Activated T-cell treated with anti-CD3 and anti-CD28 coated beads, Interleukin-2, amount 50 U/mL, for 1 hour (primary cell): ENCODE results near the gene RHOBTB1.
"Not testable (repeated sequence)": the region's sequence is repeated elsewhere in the genome, so short reads cannot be mapped to it uniquely, and the experiment has no call there.

Source experiments
- DNase-seq: peaks from one replicate; pipeline ENCODE4 v3.0.0-alpha.2; 2020

RHOBTB1 gene, protein sequence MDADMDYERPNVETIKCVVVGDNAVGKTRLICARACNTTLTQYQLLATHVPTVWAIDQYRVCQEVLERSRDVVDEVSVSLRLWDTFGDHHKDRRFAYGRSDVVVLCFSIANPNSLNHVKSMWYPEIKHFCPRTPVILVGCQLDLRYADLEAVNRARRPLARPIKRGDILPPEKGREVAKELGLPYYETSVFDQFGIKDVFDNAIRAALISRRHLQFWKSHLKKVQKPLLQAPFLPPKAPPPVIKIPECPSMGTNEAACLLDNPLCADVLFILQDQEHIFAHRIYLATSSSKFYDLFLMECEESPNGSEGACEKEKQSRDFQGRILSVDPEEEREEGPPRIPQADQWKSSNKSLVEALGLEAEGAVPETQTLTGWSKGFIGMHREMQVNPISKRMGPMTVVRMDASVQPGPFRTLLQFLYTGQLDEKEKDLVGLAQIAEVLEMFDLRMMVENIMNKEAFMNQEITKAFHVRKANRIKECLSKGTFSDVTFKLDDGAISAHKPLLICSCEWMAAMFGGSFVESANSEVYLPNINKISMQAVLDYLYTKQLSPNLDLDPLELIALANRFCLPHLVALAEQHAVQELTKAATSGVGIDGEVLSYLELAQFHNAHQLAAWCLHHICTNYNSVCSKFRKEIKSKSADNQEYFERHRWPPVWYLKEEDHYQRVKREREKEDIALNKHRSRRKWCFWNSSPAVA

DNA sequence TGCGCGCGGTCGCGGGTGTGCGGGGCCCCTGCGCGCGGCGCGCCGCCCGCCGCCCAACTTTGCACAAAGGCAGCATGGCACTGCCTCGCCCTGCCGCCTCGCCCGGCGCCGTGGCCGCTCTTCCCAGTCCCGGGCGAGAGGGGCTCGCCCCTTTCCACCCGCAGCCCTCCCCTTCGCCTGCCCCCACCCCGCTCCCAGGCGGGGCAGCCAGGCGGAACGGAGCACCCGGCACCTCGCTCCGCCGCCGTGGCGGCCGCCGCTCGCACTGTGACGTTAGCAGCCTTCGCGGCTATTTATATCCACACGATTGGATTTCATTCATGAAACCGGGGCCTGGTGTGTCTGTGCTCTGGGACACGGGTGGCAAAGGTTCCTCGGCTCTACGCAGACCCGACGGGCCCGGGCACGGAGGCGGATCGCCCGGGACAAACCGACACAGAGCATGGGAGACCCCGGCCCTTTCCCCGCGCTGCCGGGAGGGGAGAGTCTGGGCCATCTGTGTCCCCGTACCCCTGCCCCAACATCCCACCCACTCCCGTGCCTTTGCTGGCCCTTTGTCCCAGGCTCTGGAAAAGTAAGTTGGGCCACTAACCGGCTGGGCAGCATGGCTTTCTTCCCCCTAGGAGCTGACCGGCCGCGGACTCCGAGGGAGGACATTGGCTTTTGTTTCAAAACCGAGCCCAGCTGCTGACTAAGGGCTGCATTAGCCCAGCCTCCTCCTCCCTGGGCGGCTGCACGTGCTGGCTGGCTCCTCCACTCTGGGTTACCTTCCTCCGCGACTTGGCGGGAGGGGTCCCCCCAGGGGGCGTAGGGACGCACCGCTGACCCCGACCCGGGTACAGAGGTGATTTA lies at the start of gene RHOBTB1:
RHOBTB1 (minus strand) TSS at position 128 of the 852 bp plus-strand sequence. CDS start 32,643 bp downstream, outside the sequence.
- peak; percentile 22 for DNase-seq

DNA sequence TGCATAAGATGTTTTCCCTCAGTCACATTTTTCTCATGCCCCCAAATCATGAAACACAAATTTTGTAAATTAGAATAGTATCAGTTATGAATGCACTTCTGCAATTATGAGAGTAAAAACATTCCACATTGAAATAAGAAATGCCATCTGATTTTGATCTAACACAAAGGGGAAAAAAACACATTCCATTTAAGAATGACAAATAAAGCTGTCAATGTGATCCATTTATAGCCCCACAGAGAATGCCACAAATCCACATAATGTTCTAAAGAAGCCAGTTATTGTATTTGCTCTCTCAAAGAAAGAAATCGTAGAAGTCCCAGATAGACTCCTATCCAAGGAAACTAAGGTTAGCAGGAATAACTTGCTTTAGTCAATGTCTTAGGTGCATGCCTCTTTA lies 48.7 kb upstream of the RHOBTB1 start:
- DNase-seq, result no peak

- no peak for DNase-seq
Observed at GRCh38 chr10:60990663-60991062, 46.7 kb upstream of the RHOBTB1 start.

GRCh38 chr10:60989400-60989876 lies 45.5 kb upstream of the RHOBTB1 start:
- no peak for DNase-seq

DNA sequence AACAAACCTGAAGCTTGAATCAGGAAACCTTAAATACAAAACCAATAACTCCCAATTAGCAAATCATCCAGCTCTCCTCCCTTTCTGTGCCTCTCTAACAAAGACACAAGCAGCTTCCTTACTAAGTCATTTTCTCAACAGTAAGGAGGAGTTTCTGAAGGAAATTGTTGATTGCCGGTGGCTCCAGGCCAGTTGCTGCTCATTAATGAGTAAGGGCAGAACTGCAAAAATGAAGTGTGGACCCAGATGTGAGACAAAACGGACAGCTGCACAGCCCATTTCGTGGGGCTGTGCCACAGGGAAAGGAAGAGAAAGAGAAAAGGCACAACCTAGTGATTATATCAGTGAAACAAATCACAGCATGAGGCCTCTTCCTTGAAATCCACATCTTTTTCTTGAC lies 42.8 kb upstream of the RHOBTB1 start:
- no peak for DNase-seq

DNA sequence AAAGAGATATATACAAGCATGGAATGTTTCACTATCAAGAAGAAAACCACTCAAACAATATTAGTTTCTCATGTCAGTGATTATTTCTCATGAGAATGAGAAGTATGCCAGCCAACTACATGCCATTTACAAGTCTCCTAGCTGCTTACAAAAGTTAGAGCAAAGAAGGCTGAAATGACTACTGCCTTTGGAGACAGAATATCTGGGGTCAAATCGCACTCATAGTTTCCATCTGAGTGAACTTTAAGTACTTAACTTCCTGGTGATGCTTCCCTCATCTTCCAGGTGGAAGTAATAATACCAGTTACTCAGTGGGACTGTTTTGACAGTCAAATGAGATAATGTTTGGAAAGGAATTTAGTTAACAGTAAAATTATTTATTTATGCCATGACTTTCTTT lies 42.0 kb upstream of the RHOBTB1 start:
- DNase-seq, result no peak

DNA sequence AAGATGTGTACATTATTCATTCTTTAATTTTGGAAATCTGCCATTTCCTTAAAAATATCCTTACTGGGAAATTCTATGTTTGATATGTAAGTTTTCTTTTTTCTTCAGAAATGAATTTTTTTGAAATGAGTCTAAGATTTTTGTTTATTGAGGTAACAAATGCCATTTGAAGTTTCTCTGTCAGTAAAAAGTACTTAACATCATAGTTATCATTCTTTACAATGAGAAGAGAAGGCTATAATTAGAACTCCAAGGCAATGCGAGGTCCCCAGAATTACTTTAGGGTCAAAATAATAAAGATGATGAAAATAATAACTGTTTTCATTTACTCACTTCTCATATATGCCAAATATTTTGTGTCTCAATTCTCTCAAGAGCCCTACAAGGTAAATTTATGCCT lies 37.0 kb upstream of the RHOBTB1 start:
- no peak for DNase-seq

DNA sequence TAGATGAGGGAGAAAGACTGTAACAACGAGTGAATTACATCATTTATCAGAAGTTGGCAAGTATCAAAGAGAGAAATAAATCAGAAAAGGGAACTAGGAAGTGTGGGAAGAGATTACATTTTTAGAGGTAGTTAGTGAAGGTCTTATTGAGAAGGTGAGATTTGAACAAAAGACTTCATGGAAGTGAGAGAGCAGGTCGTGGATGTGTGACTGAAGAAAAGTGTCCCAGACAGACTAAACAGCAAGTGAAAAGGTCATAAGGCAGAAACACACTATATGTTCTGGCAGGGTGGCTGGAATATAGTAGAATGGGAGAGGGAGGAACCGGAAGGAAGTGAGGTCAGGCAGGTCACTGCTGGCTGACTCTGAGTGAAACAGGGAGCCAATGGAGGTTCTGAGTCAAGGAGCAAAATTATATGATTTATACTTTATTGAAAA lies 35.7 kb upstream of the RHOBTB1 start:
- DNase-seq, result no peak

DNA sequence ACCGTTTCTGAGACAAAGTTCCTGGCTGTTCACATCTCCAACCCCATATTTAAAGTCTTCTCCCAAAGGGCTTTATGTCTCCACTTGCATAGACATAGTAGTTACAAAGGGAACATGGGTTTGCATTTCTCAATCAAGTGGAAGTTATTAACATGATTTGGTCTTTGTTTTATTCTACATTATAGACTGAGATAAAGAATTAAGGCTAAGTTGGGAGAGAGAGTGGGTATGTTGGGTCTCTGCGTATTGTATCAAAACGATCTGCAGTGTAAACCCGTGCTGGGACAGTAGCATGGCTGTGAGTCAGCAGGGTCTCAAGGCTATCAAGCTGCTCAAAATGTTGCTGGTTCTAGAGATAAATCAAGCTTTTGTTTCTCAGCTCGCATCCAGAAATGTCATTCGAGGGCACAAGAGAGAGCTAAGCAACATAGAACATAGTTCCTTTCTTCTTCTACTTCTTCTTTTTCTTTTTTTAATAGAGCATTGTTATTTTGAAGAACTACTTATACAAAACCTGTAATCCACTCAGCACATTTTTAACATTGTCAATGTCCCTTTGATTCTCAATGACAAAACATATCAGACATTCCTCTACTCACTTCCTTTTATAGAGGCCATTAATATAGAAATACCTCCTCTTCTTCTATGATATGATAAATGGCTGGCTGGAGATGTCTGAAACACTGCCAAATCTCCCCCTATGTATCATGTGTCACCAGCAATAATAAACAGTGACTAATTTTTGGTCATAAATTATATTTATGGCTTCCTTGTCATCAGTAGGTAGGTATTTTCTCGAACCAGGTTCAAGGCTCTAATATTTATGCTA lies 34.5 kb upstream of the RHOBTB1 start:
- no peak for DNase-seq

- DNase-seq, result no peak
Observed at GRCh38 chr10:60977161-60978122, 33.5 kb upstream of the RHOBTB1 start.

- DNase-seq, result no peak
Observed at GRCh38 chr10:60976687-60977086, 32.7 kb upstream of the RHOBTB1 start.

GRCh38 chr10:60975716-60976115 lies 31.7 kb upstream of the RHOBTB1 start:
- no peak for DNase-seq

DNA sequence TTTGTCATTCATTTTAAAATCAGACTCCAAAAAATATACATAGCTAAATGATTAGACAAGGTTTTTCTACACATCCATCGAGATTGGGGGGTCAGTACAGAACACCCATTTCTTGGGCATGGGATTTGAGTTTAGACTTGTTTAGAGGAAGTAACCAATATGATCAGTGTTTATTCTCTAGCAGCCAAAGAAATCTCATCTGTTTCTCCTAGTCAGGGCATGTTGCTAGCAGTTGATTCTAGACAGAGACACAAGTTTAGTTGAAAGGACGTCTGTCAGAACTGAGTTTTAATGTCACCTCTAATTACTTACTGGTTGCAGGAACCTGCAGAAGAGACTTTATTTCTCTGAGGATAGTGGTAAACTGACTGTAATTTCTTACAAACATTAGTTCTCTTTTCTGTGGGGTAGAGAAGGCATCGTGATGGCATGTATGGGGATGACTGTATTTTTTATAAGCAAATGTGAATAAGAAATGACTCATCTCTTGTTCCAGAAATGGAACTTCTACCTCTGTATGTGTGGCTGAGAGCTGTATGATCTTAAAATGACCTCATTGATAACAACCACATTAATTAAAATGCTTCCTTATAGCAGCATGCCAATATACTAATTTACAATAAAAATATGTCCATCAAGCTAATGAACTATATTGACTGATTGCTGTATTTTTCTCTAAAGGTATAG lies 30.6 kb upstream of the RHOBTB1 start:
- no peak for DNase-seq

DNA sequence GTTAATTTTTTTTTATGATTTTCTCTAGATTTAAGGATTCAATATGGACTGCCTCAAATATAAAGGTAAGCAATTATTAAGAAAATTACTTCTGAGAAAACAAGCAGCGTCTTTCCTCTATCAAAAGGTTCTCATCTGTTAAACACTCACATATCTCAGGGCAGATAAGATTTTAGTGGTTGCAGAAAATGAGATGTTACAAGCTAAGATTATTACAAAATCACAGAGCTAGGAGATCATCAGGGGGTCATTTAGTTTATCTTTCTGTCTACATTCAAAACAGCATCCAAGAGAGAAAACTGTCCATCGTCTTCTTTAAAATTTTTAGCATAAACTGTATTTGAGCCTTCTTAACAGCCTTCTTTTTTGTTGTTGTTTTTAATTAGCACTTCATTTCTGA lies 29.1 kb upstream of the RHOBTB1 start:
- no peak for DNase-seq

- DNase-seq, result not testable (repeated sequence)
Observed at GRCh38 chr10:60972181-60972580, 28.2 kb upstream of the RHOBTB1 start.

DNA sequence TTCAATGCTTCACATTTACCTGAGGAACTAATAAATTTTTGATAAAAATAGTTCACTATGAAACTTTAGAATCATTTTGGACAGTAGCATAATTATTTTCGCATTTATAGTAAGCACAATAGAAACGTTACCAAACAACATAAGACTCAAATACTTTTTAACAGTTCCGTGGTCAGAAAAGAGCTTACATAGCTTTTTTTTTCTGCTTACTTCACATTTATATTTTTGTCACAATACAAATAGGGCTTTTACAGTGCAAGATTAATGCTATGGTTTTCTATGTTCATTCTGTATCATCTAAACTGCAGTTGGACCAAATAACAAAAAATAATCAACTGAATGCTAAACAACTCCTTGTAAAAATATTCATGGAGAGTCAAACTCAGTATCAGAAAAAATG lies 26.5 kb upstream of the RHOBTB1 start:
- DNase-seq, result no peak

DNA sequence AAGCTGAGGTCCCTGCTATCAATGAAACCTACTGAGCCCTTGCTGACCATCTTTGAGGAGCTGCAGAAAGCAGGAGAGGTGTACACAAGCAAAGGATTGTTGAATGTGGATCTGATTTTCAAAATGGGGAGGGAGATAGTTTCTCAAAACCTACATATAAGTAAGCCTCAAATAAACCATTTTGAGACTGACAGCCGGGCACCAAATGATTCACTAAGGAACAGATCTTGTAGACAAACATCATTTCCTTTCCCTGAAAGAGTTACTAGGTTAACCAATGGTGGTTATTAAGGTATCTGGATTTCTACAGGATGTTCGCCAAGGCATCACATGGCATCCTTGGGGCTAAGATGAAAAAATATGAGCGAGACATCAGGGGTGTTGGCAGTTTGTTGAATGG lies 24.5 kb upstream of the RHOBTB1 start:
- no peak for DNase-seq

GRCh38 chr10:60967854-60968484 lies 24.0 kb upstream of the RHOBTB1 start:
- DNase-seq, result no peak

DNA sequence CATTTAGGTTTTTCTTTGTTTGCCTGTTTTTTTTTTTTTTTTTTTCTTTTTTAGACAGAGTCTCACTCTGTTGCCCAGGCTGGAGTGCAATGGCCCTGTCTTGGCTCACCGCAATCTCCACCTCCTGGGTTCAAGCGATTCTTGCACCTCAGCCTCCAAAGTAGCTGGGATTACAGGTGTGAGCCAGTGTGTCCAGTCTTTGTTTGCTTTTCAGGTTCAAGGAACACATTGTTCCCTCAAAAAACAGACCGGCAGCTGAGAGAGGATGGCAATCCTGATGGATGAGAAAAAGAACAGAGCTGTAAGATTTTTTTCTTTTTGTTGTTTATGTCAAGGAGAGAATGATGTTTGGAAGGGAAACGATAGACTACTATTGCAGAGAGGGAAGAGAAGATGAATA lies 23.3 kb upstream of the RHOBTB1 start:
- no peak for DNase-seq

GRCh38 chr10:60965696-60966095 lies 21.7 kb upstream of the RHOBTB1 start:
- DNase-seq, result no peak
